Activated naive CD4-positive, alpha-beta T cell treated with anti-CD3 and anti-CD28 coated beads for 36 hours (primary cell): ENCODE measurements around the gene SNPH. TPM values are rescaled to one million over a fixed set of nuclear protein-coding genes. Genes with fewer than 3 reads are reported as not detected.
"Not testable (repeated sequence)": the region's sequence is repeated elsewhere in the genome, so short reads cannot be mapped to it uniquely, and the experiment has no call there.

Source experiments
- CTCF ChIA-PET: fragments of 350-600 bp; sonication (Branson Sonifier 250); formaldehyde crosslinking; loops from one replicate; lab custom pipeline; 2021; ENCODE audit warnings: antibody characterized with exemption; lab: Charles Lee
- DNase-seq: peaks from one replicate; pipeline ENCODE4 v3.0.0-alpha.2; 2020
- H3K27ac Mint-ChIP-seq: one replicate; pipeline ENCODE4 v1.8.0; 2021; ENCODE audit warnings: mild to moderate bottlenecking, mixed read lengths
- H3K27me3 Mint-ChIP-seq: one replicate; pipeline ENCODE4 v1.8.0; 2021; ENCODE audit warnings: low read depth, mixed read lengths
- H3K36me3 Mint-ChIP-seq: one replicate; pipeline ENCODE4 v1.8.0; 2021; ENCODE audit warnings: low read depth, mixed read lengths
- H3K4me1 Mint-ChIP-seq: one replicate; pipeline ENCODE4 v1.8.0; 2021; ENCODE audit warnings: low read depth, mixed read lengths
- H3K4me3 Mint-ChIP-seq: one replicate; pipeline ENCODE4 v1.8.0; 2021; ENCODE audit warnings: mild to moderate bottlenecking, moderate library complexity, mixed read lengths
- H3K9me3 Mint-ChIP-seq: one replicate; pipeline ENCODE4 v1.8.0; 2021; ENCODE audit warnings: mixed read lengths
- intact Hi-C: fragments of 100-400 bp; cut with micrococcal nuclease; formaldehyde crosslinking; loops from one replicate; pipeline ENCODE4 v1.15.1; 2023
- total RNA-seq, 2 experiments: library from RNA; stranded (reverse); gene quantifications; one replicate each; pipeline ENCODE4 v1.2.3, GENCODE V29; 2021

SNPH gene
- 1 to 10 TPM; 6.7 to 7.3 TPM for total RNA-seq

- Mint-ChIP-seq H3K4me1 (peaks cover 53% of the 10 kb centered on the region), H3K27ac (peak within 1 kb of the TSS; percentile 85), H3K9me3 (peaks cover 2% of the 10 kb centered on the region), H3K27me3 (no peaks in the 10 kb centered on the region), H3K36me3 (no peaks in the 10 kb centered on the region), H3K4me3 (peak within 1 kb of the TSS; percentile 90)
- peak; percentile 85 for DNase-seq
- CTCF ChIA-PET = interaction anchor here (0.8 to 2.4 kb wide), 7 partner anchors 13 to 170 kb away, joined by 3 to 6 read pairs (median 3); no protein-coding TSS in a partner anchor
- intact Hi-C loops = loop anchor here (1.0 to 5.0 kb wide), 5 partner anchors 24 to 424 kb away; partner anchors contain the start of genes PSMF1 and RAD21L1
Observed at GRCh38 chr20:1266167-1266973, at the start of gene SNPH. Gene SNPH, plus strand, starts transcription at chr20:1266294. Its CDS starts 29,946 bp downstream, at chr20:1296240.

- H3K36me3 Mint-ChIP-seq, H3K9me3 Mint-ChIP-seq, H3K4me3 Mint-ChIP-seq, H3K27ac Mint-ChIP-seq, H3K27me3 Mint-ChIP-seq, intact Hi-C loops: not testable (repeated sequence)
- CTCF ChIA-PET = interaction anchor here (1.2 kb wide), 1 partner anchor 65 kb away, joined by 4 read pairs; no protein-coding TSS in a partner anchor
- peaks cover 43% of the 10 kb centered on the region for H3K4me1 Mint-ChIP-seq
- DNase-seq = peak; percentile 33
Observed at GRCh38 chr20:1216527-1217427, 49.3 kb upstream of the SNPH start.

- intact Hi-C loops, DNase-seq, H3K27ac Mint-ChIP-seq, H3K27me3 Mint-ChIP-seq, CTCF ChIA-PET, H3K36me3 Mint-ChIP-seq, H3K4me3 Mint-ChIP-seq, H3K9me3 Mint-ChIP-seq: not testable (repeated sequence)
- H3K4me1 Mint-ChIP-seq = peaks cover 14% of the 10 kb centered on the region
Observed at GRCh38 chr20:1222750-1223149, 43.3 kb upstream of the SNPH start.

GRCh38 chr20:1224205-1224890 lies 41.7 kb upstream of the SNPH start:
- intact Hi-C loops = no loop called here
- H3K9me3 Mint-ChIP-seq = peaks cover 9% of the 10 kb centered on the region
- no peak for DNase-seq
- CTCF ChIA-PET = interaction anchor here (0.9 to 1.4 kb wide), 3 partner anchors 9 to 43 kb away, joined by 3 to 5 read pairs (median 3); no protein-coding TSS in a partner anchor
- no peak overlapping the region for H3K4me3 Mint-ChIP-seq
- no peak overlapping the region for H3K27ac Mint-ChIP-seq
- H3K36me3 Mint-ChIP-seq = no peaks in the 10 kb centered on the region
- peaks cover 10% of the 10 kb centered on the region for H3K4me1 Mint-ChIP-seq
- peaks cover 6% of the 10 kb centered on the region for H3K27me3 Mint-ChIP-seq

GRCh38 chr20:1225263-1225782 lies 40.8 kb upstream of the SNPH start:
- peak overlapping the region; percentile 78 for H3K4me3 Mint-ChIP-seq
- H3K36me3 Mint-ChIP-seq = no peaks in the 10 kb centered on the region
- CTCF ChIA-PET = interaction anchor here (0.9 to 1.8 kb wide), 7 partner anchors 10 to 88 kb away, joined by 3 to 5 read pairs (median 3); no protein-coding TSS in a partner anchor
- H3K9me3 Mint-ChIP-seq = peaks cover 9% of the 10 kb centered on the region
- H3K27ac Mint-ChIP-seq = no peak overlapping the region
- intact Hi-C loops = loop anchor here (5.0 kb wide), 1 partner anchor 77 kb away; no protein-coding TSS in a partner anchor
- peaks cover 10% of the 10 kb centered on the region for H3K4me1 Mint-ChIP-seq
- H3K27me3 Mint-ChIP-seq = peaks cover 6% of the 10 kb centered on the region
- DNase-seq = no peak

- Mint-ChIP-seq H3K27me3 (peaks cover 6% of the 10 kb centered on the region), H3K4me3 (peak within 1 kb of the TSS; percentile 83), H3K4me1 (peaks cover 10% of the 10 kb centered on the region), H3K36me3 (no peaks in the 10 kb centered on the region), H3K27ac (no peak within 1 kb of the TSS), H3K9me3 (peaks cover 9% of the 10 kb centered on the region)
- intact Hi-C loops = loop anchor here (1.0 to 5.0 kb wide), 7 partner anchors 41 to 211 kb away; partner anchors contain the start of genes FKBP1A, PSMF1 and SNPH
- CTCF ChIA-PET = interaction anchor here (0.9 to 1.8 kb wide), 4 partner anchors 13 to 87 kb away, joined by 3 to 4 read pairs (median 4); no protein-coding TSS in a partner anchor
- DNase-seq = peak; percentile 88
Observed at GRCh38 chr20:1225783-1226654, 40.1 kb upstream of the SNPH start, which contains the start of gene RAD21L1. Gene RAD21L1, plus strand, starts transcription at chr20:1226044. Its CDS starts 2,410 bp downstream, at chr20:1228454.

- peaks cover 2% of the 10 kb centered on the region for H3K9me3 Mint-ChIP-seq
- H3K4me3 Mint-ChIP-seq = no peak overlapping the region
- DNase-seq = no peak
- intact Hi-C loops = loop anchor here (5.0 kb wide), 1 partner anchor 73 kb away; no protein-coding TSS in a partner anchor
- no peaks in the 10 kb centered on the region for H3K36me3 Mint-ChIP-seq
- H3K27me3 Mint-ChIP-seq = peaks cover 6% of the 10 kb centered on the region
- CTCF ChIA-PET = no interaction called here
- H3K4me1 Mint-ChIP-seq = peaks cover 10% of the 10 kb centered on the region
- H3K27ac Mint-ChIP-seq = no peak overlapping the region
Observed at GRCh38 chr20:1229541-1229940, 36.6 kb upstream of the SNPH start.

GRCh38 chr20:1232286-1233111 lies 33.6 kb upstream of the SNPH start:
- H3K4me3 Mint-ChIP-seq = no peak overlapping the region

GRCh38 chr20:1240549-1240948 lies 25.5 kb upstream of the SNPH start:
- intact Hi-C loops = no loop called here

More at GRCh38 chr20:1232286-1233111, 33.6 kb upstream of the SNPH start:
- Mint-ChIP-seq H3K4me1 (no peaks in the 10 kb centered on the region), H3K27me3 (no peaks in the 10 kb centered on the region), H3K9me3 (no peaks in the 10 kb centered on the region), H3K27ac (no peak overlapping the region), H3K36me3 (no peaks in the 10 kb centered on the region)
- intact Hi-C loops = no loop called here
- DNase-seq = no peak
- CTCF ChIA-PET = no interaction called here

GRCh38 chr20:1241456-1241855 lies 24.6 kb upstream of the SNPH start:
- DNase-seq = no peak
- H3K36me3 Mint-ChIP-seq = no peaks in the 10 kb centered on the region
- CTCF ChIA-PET = interaction anchor here (0.6 to 1.2 kb wide), 3 partner anchors 13 to 28 kb away, joined by 4 to 5 read pairs (median 5); no protein-coding TSS in a partner anchor
- H3K27me3 Mint-ChIP-seq = peaks cover 5% of the 10 kb centered on the region
- H3K9me3 Mint-ChIP-seq = no peaks in the 10 kb centered on the region
- H3K27ac Mint-ChIP-seq = no peak overlapping the region
- H3K4me3 Mint-ChIP-seq = no peak overlapping the region
- H3K4me1 Mint-ChIP-seq = peaks cover 5% of the 10 kb centered on the region
- intact Hi-C loops = no loop called here

More at GRCh38 chr20:1240549-1240948, 25.5 kb upstream of the SNPH start:
- H3K36me3 Mint-ChIP-seq = no peaks in the 10 kb centered on the region
- no peaks in the 10 kb centered on the region for H3K9me3 Mint-ChIP-seq
- H3K4me3 Mint-ChIP-seq = no peak overlapping the region
- peaks cover 5% of the 10 kb centered on the region for H3K27me3 Mint-ChIP-seq
- DNase-seq = no peak
- peaks cover 5% of the 10 kb centered on the region for H3K4me1 Mint-ChIP-seq
- H3K27ac Mint-ChIP-seq = no peak overlapping the region
- CTCF ChIA-PET = interaction anchor here (0.6 kb wide), 1 partner anchor 9 kb away, joined by 3 read pairs; no protein-coding TSS in a partner anchor
